ENCODE results near the gene BPIFB6. TPM values are rescaled to one million over a fixed set of nuclear protein-coding genes. Genes with fewer than 3 reads are reported as not detected.

Gene BPIFB6
- total and polyA plus RNA-seq, 7 donors, result not detected

DNA sequence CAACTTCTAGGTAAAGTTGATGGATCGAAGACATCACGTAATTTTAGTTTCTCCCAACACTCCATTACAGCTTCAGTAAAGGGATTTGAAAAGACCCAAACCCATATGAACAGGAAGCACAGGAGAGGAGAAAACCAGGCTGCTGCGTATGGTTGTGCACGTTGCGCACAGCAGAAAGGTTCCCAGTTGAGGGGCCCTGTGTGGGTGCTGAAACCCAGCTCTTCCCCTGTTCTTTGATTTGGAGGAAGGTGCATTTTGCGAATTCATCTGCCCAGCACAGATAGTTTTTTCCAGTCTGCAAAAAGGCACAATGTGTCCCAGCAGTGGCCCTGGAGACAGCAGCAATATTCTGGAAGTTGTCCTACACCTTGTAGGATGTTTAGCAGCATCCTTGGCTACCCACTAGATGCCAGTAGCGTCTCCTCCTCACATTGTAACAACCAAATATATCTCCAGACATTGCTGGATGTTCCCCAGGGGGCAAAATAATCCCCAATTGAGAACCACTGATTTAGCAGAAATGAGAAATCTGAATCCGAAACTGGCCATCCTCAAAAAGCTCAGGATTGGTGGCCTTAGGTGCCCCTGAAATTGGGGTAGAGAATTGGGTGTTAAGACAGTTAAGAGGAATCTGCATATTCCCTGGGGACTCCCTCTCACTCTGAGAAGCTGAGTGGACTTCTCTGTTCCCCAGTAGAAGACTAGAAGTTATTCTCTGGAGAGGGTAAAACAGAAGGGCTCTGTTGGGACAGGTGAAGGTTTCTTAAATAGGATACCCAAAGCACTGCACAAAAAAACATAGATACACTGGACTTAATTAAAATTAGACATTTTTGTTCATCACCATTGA lies 39.4 kb upstream of the BPIFB6 start:
- H3K9me3 ChIP-seq, result peaks cover 0 to 6% (median 0%) of the 10 kb centered on the region in 4 donors
- no peak for DNase-seq
- 73 to 78% methylated on average over 8 of the region's 8 CpGs for WGBS, 2 donors
- H3K27ac ChIP-seq, result no peak overlapping the region
- H3K4me1 ChIP-seq, result no peaks in the 10 kb centered on the region
- no peaks in the 10 kb centered on the region for H3K36me3 ChIP-seq
- TF ChIP-seq EP300 (IDR thresholded peaks at IDR 0.05), result no peak
- TF ChIP-seq, protein P1, sequence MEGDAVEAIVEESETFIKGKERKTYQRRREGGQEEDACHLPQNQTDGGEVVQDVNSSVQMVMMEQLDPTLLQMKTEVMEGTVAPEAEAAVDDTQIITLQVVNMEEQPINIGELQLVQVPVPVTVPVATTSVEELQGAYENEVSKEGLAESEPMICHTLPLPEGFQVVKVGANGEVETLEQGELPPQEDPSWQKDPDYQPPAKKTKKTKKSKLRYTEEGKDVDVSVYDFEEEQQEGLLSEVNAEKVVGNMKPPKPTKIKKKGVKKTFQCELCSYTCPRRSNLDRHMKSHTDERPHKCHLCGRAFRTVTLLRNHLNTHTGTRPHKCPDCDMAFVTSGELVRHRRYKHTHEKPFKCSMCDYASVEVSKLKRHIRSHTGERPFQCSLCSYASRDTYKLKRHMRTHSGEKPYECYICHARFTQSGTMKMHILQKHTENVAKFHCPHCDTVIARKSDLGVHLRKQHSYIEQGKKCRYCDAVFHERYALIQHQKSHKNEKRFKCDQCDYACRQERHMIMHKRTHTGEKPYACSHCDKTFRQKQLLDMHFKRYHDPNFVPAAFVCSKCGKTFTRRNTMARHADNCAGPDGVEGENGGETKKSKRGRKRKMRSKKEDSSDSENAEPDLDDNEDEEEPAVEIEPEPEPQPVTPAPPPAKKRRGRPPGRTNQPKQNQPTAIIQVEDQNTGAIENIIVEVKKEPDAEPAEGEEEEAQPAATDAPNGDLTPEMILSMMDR (IDR thresholded peaks at IDR 0.05), result no peak
- peaks cover 0 to 4% (median 0%) of the 10 kb centered on the region in 3 donors for H3K27me3 ChIP-seq
- no peak overlapping the region for H3K4me3 ChIP-seq
- intact Hi-C loops (cut with DNase I), result no loop called here

DNA sequence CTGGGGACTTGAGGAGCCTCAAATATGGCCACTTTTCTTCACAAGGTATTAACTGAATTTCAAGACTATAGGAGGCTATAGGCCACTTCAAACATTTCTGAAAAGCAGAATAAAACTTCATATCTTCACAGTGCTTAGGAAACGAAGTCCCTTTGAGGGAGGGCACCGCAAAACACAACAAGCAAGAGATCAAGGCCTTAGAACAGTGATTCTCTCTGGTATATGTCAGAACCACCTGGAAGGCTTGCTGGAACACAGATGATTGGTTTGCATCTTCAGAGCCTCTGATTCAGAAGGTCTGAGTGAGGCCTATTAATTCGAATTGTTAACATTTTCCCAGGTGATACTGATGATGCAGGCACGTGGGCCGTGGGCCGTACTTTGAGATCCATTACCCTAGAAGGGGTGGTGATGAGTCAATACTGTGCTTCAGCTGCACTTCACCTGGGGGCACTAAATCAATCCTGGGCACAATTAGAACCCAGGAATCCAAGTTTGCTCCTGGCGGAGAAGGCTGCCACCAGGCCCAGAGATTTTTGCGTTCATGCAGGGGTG lies 37.9 kb upstream of the BPIFB6 start:
- intact Hi-C loops (cut with DNase I), result no loop called here
- H3K27me3 ChIP-seq, result peaks cover 0 to 4% (median 0%) of the 10 kb centered on the region in 3 donors
- H3K36me3 ChIP-seq, result no peaks in the 10 kb centered on the region
- DNase-seq, result no peak
- no peak overlapping the region for H3K27ac ChIP-seq
- H3K4me3 ChIP-seq, result no peak overlapping the region
- H3K4me1 ChIP-seq, result no peaks in the 10 kb centered on the region
- H3K9me3 ChIP-seq, result peaks cover 0 to 6% (median 0%) of the 10 kb centered on the region in 4 donors
- WGBS, 2 donors, result 72 to 76% methylated on average over 8 of the region's 8 CpGs
- TF ChIP-seq, protein P1 (IDR thresholded peaks at IDR 0.05), result no peak
- no peak for TF ChIP-seq POLR2A (IDR thresholded peaks at IDR 0.05)
- no peak for TF ChIP-seq POLR2AphosphoS5 (IDR thresholded peaks at IDR 0.05)
- TF ChIP-seq EP300 (IDR thresholded peaks at IDR 0.05), result no peak

DNA sequence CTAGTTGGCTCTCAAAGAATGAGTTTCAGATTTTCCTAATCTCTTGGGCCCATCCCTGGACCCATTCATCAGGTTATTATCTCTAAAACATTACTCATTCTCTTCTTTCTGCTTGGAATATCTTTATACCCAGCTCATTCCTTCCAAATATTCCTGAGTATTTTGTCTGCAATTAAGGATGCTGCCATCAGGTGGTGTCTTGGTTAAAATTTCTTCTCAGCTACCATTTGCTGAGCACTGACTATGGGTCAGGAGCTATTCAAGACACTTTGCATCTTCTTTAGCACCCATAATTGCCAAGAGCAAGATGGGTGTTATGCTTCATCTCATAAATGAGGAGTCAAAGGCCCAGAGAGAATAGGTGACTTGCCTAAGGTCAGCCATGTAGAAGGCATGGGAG lies 35.6 kb upstream of the BPIFB6 start:
- no peak overlapping the region for H3K27ac ChIP-seq
- no peaks in the 10 kb centered on the region for H3K4me1 ChIP-seq
- TF ChIP-seq POLR2A (IDR thresholded peaks at IDR 0.05), result no peak
- H3K36me3 ChIP-seq, result no peaks in the 10 kb centered on the region
- intact Hi-C loops (cut with DNase I), result no loop called here
- peaks cover 0 to 4% (median 0%) of the 10 kb centered on the region in 3 donors for H3K27me3 ChIP-seq
- DNase-seq, result no peak
- no peak overlapping the region for H3K4me3 ChIP-seq
- peaks cover 0 to 6% (median 0%) of the 10 kb centered on the region in 4 donors for H3K9me3 ChIP-seq

DNA sequence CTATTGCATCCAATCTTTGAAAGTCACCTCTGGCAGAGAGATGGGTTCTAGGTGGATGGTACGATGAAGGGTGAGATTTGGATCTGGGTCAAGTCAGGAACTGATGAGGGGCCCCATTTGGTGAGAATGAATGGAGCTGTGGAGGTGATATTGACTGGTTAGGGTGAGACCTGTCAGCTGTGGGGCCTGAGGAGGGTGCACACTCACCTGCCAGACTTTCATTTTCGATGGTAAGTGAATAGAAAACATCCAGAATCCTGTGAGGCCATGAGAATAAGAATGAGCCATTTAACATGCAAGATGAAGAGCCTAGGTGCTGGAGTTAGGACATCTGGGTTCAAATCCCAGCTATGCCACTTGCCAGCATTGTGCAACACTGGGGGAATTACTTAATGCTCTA lies 34.0 kb upstream of the BPIFB6 start:
- Histone ChIP-seq H3K4me3 (no peak overlapping the region), H3K36me3 (no peaks in the 10 kb centered on the region), H3K27me3 (peaks cover 0 to 4% (median 0%) of the 10 kb centered on the region in 3 donors), H3K9me3 (peaks cover 0 to 6% (median 0%) of the 10 kb centered on the region in 4 donors), H3K4me1 (no peaks in the 10 kb centered on the region), H3K27ac (no peak overlapping the region)
- DNase-seq, result no peak
- 52 to 80% methylated on average over 2 of the region's 2 CpGs for WGBS, 2 donors
- TF ChIP-seq POLR2AphosphoS5 (IDR thresholded peaks at IDR 0.05) (no peak), EP300 (IDR thresholded peaks at IDR 0.05) (no peak), POLR2A (IDR thresholded peaks at IDR 0.05) (no peak)
- TF ChIP-seq, protein P1 (IDR thresholded peaks at IDR 0.05), result no peak
- intact Hi-C loops (cut with DNase I), result no loop called here

DNA sequence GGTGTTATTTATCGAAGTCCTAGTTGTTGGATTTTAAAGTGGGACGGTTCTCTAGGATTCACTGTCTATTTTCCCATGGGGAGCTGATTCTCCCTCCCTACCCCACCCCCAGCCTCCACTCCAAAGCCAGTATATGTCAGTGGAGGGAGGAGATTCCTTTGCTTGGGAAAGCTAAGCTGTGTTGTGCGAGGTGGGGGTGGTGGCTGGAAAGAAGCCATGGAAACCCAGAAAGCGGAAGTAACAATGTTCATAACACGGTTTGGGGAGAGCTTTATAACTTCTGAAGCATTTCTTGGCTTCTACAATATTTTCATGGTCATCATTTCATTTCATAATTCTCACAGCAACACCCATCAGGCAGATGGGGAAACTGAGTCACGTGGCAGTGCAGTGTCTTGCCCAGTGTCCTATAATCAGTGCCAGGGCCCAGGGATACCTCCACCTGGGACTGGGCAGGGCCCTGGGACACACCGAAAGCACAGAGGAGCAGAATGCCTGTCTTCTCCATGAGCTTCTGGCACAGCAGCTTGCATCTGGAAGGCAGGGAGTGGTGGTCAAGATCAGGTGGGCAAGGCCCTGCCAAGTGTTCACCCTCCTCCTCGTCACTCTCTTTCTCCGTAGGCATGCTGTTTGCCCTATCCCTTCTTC lies 31.7 kb upstream of the BPIFB6 start:
- H3K36me3 ChIP-seq, result no peaks in the 10 kb centered on the region
- WGBS, 2 donors, result 58 to 73% methylated on average over 9 of the region's 9 CpGs
- H3K9me3 ChIP-seq, result peaks cover 0 to 6% (median 0%) of the 10 kb centered on the region in 4 donors
- H3K4me1 ChIP-seq, result no peaks in the 10 kb centered on the region
- peaks cover 0 to 4% (median 0%) of the 10 kb centered on the region in 3 donors for H3K27me3 ChIP-seq
- TF ChIP-seq POLR2A (IDR thresholded peaks at IDR 0.05) (no peak), EP300 (IDR thresholded peaks at IDR 0.05) (no peak), POLR2AphosphoS5 (IDR thresholded peaks at IDR 0.05) (no peak)
- TF ChIP-seq, protein P1 (IDR thresholded peaks at IDR 0.05), result no peak
- H3K27ac ChIP-seq, result no peak overlapping the region
- DNase-seq, result no peak
- intact Hi-C loops (cut with DNase I), result no loop called here
- H3K4me3 ChIP-seq, result no peak overlapping the region

All from sigmoid colon (tissue), 7 donors.